Activated CD4-positive, CD25-positive, alpha-beta regulatory T cell treated with anti-CD3 and anti-CD28 coated beads, Interleukin-2, amount 50 U/mL, for 72 hours (primary cell): ENCODE results near the gene ENPP7.
A peak's percentile ranks its signal among the peaks of the same experiment; 100 is the strongest.

ENCODE experiments used
- DNase-seq: peaks from one replicate; pipeline ENCODE4 v3.0.0; 2021

The ENPP7 gene

DNA sequence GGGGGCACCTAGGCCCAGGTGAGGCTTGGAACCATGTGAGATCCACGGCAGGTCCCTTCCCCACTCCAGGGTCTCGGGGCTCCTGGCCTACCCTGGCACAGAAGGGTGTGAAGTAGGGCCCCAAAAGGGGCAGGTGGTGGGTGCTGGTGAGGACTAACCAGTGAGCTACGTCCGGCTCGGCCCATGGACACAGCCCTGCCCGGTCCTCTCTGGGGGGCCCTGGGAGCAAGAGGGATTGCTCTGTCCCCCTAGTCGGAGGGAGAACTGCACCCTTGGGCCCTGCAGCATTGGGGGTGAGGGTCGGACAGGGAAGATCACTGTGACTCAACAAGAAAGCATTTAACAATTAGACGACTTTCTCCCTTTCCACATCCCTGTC lies 2.9 kb downstream of the ENPP7 start:
- no peak for DNase-seq

DNA sequence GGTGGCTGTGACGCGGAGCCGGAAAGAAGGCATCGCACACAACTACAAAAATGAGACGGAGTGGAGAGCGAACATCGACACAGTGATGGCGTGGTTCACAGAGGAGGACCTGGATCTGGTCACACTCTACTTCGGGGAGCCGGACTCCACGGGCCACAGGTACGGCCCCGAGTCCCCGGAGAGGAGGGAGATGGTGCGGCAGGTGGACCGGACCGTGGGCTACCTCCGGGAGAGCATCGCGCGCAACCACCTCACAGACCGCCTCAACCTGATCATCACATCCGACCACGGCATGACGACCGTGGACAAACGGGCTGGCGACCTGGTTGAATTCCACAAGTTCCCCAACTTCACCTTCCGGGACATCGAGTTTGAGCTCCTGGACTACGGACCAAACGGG lies 4.4 kb downstream of the ENPP7 start:
- no peak for DNase-seq

DNA sequence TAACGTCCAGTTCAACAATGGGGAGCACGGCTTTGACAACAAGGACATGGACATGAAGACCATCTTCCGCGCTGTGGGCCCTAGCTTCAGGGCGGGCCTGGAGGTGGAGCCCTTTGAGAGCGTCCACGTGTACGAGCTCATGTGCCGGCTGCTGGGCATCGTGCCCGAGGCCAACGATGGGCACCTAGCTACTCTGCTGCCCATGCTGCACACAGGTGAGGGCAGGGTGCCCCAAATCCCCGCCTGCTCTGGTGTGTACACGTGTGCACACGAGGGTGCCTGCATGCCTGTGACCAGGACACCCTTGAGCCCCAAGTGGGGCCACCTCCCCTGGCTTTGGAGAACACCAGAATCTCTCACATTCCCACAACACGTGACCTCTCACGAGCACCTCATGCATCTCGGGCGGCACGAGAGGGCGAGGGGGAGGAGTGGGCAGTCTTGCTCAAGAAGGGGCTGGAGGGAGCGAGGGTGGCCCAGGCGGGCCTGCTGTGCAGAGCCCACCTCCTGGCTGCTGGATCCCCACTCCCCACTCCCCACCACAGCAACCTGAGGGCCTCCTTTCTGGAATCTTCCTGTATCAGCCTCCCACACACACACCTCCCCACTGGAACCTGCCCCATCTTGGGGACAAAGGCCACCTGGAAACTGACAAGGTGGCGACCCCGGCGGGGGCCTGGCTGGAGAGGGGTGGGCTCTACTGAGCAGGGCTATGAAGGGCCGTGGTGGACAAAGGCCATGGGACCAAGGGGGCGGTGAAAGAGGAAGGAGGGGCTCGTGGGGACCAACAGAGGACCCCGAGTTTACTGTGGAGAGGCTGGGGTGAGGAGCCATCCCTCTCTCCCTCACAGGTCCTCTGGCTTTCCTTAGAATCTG lies 6.5 kb downstream of the ENPP7 start:
- DNase-seq, result no peak

DNA sequence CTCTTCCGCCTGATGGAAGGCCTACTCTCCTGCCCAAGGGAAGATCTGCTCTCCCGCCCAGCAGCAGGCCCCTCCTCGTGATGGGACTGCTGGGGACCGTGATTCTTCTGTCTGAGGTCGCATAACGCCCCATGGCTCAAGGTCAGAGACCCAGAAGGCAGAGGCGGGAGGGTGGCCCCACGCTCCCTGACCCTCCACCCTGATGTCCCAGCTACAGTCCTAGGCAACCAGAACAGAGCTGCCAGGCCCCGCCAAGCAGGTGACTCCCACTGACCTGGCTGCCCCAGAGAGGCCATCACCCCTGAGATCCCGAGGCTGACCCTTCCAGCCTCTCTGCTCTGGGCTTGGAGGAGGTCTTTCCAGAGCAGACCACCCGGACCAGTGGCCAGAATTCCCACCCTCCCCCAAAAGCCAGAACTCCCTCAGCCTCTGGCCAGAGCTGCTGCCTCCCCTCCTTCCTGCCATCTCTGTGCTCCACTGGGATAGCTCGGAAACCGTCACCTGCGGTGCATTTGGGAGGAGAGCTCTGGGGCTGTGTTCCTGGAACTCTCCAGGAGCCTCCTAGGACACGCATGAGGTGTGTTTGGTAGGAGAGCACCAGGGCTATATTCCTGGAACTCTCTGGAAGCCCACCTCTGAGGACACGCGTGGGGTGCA lies 7.3 kb downstream of the ENPP7 start:
- no peak for DNase-seq

DNA sequence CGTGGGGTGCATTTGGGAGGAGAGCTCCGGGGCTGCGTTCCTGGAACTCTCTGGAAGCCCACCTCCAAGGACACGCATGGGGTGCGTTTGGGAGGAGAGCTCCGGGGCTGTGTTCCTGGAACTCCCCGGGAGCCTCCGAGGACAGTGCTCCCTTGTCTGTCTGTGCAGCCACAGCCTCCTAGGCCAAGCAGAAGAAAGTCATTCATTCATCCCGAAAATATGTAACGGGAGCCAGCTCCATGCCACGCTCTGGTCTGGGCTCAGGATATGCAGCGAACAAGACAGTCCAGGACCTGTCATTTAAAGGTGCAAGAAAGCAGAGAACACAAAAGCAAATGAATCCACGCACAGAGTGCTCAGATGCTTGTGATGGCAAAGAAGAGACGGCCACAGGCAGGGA lies 7.9 kb downstream of the ENPP7 start:
- DNase-seq, result no peak

DNA sequence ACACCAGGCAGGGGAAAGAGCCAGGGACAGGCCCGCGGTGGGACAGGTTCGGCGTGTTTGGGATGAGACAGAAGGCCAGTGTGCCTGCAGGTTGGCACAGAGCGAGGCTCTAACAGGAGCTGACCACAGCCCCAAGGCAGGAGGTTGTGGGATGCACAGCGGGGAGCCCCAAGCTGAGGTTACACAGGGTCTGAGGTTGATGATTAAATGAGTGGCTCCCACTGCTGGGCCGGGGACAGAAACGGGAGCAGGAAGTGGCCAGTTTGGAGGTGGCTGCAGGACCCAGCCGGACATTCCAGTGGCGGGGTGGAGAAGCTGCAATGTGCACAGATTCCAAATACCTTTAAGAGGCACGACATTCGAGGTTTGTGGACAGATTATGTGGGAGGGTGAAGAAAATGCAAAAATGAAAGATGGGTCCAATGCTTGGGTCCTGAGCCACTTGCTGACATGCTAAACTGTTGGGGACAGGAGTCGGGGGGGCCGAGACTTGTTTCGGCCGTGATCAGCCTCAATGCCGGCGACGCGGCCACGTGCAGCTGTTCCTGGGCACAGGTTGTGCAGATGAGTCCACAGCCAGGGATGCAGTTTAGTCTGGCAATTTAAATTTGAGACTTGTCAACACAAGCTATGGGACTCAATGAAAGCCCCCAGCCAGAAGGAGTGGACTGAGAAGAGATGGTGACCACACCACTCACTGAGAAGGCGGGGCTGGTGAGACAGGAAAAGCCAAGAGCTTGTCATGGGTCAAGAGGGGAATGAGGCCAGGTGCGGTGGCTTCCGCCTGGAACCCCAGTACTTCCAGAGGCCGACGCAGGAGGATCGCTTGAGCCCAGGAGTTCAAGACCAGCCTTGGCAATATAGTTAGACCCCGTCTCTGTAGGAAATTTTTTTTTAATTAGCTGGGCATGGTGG lies 8.7 kb downstream of the ENPP7 start:
- DNase-seq, result no peak

DNA sequence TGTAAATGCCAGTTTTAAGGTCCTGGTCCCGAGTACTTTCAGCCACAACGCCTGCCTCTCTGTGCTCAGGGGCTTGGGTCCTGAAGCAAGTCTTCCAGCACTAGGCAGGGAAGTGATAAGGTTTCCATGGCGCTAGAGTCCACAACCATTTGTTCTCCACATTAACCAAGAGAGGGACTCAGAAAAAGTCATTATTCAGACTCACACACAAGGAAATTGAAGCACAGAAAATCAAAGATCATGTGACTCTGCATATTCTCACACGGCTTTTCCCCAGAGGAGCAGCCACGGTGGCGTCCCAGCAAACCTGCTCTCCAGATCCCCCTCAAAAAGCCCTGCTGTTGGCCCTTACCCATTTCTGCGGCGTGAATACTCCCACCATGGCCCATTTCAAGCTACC lies 9.7 kb downstream of the ENPP7 start:
- no peak for DNase-seq

DNA sequence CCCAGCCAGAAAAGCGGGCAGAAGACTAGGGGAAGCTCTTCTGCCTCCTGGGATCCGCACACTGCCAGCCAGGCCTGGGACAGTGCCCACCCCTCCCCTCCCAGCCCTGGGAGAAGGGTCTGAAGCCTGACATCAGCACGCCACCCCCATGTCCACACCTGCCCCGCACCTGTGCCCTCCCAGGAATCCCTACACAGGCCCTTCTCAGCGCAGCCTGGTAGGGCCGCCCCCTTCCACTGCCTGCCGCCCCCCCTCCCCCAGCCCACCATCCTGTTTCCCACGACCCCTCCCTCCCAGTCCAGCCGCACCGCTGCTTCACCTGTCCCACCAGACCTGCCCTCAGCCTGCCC lies 10.6 kb downstream of the ENPP7 start:
- no peak for DNase-seq

DNA sequence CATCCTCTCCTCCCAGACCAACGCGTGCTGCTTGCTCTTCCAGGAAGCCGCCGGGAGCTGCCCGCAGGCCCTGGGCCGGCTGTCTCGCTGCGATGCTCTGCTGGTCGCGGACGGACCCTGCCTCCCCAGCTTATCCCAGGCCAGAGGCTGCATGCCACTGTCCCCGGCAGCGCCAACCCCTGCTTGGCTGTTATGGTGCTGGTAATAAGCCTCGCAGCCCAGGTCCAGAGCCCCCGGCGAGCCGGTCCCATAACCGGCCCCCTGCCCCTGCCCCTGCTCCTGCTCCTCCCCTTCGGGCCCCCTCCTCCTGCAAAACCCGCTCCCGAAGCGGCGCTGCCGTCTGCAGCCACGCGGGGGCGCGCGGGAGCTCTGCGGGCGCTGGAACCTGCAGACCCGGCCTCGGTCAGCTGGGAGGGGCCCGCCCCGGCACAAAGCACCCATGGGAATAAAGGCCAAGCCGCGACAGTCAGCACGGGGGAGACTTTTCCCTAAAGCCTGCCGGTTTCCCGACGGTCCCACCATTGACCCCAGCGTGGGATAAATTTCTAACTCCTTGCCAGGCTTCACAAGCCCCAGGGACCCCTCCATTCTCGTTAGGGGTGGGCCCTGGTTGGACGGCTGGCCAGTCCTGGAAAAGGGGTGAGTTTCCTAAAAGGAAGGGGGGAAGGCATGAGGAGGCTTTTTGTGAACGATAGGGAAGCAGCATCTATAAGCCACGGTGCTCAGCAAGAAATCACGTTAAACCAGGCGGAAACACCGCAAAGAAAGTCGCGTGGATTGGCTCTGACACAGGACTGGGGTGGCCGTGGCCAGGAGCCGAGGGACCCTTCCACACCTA lies 11.2 kb downstream of the ENPP7 start:
- peak; percentile 85 for DNase-seq

DNA sequence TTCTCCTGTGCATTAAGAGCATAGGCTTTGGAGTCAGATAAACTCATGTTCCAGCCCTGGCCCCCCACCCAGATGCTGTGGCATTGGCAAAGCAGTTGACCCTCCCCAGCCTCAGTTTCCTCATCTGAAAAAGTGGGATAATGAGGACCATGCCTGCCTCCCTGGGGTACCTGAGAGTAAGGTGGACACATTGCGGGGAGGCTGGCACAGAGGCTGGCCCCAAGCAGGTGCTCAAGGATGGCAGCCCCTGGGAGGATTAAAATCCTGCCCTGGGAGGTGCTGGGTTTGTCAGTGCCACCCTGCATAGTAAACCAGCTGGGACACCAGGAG lies 11.8 kb downstream of the ENPP7 start:
- no peak for DNase-seq

DNA sequence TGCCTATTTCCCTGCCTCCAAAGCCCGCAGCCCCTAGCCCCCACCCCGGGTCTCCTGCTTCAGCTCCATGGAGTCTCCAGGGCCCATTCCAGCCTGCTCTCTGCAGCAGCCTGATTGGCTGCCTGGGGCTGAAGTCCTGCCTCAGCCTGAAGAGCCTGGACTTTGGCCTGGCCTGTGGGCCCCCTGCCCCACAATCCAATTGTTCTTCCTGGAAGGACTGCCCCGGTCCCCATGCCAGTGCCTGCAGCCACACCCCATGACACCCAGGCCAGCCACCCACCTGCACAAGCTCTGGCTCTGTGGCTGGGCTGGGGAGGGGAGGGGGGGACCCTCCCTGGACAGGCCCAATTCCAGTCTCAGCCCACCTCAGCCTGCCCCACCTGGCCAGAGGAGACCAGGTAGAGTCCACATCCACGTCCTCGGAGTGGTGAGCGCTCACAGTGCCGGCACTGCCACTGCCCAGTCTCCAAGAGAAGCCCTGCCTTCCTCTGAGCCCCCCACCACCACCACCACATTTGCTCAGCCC lies 12.3 kb downstream of the ENPP7 start:
- no peak for DNase-seq

DNA sequence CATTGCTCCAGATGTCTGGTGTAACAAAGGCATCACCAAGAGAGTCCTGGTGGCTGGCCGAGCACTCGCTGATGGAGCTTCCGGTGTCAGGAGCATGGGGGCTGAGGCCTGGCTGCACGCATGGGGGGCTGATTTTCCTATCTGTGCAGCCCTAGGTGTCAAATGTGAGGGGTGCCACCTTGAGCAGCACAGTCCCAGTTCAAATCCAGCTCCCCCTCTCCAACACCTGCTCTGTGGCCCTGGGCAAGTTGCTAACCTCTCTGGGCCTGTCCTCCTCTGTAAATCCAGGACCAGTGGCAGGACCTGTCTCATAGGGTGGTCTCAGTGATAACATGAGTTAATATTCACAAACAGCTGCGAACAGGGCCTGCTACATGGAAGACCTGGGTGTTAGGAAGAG lies 12.9 kb downstream of the ENPP7 start:
- no peak for DNase-seq

DNA sequence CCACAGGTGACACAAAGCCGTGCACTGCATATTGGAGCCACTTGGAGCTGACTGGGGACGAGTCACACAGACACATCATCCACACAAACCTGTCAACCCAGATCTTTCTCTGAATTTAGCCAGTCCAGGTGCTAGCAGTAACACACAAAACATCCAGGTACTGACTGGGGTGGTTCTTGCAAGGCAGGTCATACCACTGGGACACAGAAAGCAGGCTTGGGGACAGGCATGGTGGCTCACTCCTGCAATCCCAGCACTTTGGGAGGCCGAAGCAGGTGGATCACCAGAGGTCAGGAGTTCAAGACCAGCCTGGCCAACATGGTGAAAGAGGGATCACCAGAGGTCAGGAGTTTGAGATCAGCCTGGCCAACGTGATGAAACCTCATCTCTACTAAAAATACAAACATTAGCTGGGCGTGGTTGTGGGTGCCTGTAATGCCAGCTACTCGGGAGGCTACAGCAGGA lies 14.9 kb downstream of the ENPP7 start:
- DNase-seq, result no peak

DNA sequence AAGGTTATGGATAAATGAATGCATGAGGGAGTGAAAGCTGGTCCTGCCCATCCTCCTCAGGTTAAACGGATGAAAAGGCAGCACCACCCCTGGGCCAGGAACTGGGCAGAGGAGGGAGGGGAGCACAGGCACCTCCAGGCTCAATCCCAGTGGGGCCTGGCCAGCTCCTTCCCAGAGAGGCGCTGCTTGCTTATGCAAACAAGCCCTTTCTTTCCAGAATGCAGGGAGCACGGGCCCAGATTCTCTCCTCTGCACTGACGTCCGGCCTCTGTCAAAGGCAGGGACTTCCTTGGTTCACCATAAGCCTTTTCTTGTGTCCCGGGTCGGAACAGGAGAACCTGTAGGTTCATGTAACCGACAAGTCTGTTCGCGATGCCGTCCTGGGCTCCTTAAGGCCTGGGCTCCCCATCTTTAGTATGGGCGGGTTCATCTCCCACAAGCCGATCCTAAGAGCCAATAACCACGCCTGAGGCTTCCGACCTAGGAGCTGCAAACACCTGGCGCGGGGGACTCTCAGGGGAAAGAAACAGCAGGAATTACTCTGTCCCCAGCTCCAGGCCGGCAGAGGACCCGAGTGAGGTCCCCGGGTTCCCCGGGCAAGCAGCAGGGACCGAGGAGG lies 16.3 kb downstream of the ENPP7 start:
- DNase-seq, result no peak

DNA sequence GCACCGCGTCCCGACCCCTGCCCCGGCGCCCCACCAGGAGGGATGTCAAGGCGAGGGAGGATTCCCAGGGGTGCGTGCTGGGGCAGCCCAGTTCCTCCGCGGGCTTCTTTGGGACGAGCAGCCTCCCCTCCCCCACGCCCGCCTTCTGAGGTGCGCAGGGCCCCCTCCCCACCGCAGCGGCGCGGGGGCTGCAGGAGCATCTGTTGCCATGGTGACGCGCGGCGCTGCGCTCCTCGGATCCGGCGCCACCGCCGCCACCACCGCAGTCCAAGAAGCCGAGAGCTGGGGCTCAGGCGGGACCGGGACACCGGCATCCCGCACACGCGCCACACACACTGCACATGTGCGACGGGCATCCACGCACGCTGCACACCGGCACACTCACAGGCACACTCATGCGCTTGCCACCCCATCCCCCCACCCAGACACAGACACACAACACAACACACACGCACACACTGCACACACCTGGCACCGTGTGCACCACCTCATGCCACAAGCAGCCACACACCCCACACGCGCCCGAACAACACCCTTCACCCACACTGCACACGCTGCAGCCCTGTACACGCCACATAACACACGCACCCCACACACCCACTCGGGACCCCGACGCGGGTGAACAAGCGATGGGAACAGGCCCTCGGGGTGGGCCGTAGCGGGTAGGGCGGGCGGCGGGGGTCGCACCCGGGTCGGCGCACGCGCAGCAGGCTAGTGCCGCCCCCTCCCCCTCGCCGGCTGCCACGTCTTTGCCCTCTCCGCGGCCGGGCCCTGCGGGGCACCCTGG lies 17.0 kb downstream of the ENPP7 start:
- DNase-seq, result no peak

DNA sequence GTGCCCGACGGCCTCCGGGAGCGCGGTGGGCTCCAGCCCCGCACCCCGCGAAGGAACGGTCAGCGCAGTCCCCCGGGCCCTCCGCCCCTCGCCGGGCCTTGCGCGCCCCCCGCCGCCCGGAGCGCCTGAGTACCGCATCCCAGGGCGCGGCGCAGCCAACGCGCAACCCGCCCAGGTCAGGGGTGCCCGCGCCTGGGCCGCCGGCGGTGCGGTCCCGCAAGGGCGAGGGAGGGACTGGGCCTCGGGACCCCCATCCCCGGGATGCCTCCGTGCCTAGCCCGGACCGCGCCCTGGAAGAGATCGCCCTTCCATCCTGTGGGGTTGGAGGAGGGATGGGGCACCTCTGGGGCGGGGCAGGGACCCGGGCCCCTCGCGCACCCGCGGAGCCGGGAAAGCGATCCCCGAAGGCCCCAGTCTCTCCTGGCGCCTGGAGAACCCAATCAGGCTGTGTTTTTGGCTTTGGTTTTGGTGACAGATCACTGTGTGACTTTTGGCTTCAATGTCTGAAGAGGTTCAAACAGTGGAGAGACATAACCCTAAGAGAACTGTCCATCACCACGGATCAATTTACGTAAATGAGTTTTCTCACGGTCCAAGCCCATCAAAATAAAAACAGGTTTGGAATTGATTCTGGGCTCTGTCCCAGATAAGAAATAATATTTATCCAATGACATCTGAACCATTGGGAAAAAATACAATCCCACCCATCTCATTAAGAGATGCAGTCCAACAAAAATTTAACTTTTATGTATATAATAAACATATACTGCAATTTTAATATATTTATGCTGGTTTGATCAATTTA lies 17.8 kb downstream of the ENPP7 start:
- no peak for DNase-seq

DNA sequence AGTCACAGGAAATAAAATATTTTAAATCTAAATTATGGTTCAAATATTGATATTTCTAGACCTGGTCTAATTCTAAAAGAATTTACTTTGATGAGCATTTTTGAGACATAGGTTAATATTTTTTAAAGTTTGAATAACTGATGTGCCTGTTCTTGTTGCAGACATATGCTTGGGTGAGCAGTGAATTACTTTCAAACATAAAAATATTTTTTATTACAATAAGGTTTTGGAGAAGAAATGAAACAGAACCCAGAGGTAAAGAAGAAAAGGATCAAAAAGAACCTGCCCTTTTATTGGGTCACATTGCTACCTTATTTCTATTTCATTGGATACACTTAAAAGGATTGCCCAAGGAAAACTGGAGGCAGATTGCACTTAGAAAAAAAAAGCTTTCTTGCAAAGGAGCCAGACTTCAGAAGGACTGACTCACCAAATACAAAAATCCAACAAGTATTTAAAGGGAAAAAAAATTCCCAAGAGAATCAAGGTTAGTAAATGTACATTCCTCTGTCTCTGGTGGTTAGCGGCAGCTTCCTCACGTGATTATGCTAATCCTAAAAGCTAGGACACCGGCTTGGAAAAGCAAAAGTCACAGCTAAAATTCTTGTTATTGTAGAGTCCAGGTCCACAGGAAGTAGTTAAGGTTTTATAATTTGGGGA lies 18.5 kb downstream of the ENPP7 start:
- no peak for DNase-seq

DNA sequence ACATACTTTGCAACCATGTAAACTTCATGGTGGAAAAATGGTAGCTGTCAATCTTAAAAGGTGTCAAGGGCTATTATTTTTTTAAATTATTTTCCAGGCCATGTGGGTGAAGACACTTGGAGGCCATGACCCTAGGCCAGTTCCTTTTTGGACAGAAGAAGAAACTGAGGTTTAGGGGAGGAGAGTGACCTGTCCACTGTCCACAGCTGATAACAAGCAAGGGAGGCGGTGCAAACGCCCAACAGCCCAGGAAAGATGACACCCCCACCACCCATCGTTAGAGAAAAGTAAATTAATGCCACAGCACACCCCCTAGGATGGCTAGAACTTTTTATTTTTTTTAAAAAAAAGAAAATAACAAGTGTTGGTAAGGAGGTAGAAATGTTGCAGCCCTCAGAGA lies 19.2 kb downstream of the ENPP7 start:
- no peak for DNase-seq

DNA sequence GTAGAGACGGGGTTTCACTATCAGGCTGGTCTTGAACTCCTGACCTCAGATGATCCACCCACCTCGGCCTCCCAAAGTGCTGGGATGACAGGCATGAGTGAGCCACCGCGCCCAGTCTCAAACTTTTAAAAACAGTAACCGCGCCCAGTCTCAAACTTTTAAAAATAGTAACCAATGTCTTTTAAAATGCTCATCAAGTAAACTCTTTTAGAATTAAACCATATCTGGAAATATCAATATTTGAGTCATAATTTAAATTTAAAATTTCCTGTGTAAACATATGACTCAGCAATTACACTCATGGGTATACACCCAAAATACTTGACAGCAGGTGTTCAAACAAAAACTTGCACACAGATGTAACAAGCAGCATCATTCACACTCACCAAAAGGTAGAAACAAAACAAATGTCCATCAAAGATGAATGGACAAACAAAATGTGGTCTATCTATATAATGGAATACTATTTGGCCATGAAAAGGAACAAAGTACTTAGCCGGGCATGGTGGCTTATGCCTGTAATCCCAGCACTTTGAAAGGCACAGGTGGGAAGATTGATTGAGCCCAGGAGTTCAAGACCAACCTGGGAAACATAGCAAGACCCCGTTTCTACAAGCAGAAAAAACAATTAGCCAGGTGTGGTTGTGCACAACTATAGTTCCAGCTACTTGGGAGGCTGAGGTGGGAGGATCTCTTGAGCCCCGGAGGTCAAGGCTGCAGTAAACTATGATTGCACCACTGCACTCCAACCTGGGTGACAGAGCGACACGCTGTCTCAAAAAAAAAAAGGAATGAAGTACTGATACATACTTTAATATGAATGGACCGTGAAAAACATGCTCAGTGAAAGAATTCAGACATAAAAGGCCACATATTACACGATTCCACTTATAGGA lies 20.2 kb downstream of the ENPP7 start:
- no peak for DNase-seq
